ACHN (cell line): Measurements from ENCODE around the gene ANKRD44.
A peak's percentile ranks its signal among the peaks of the same experiment; 100 is the strongest.

Experiments used
- DNase-seq: peaks from one replicate; pipeline ENCODE4 v3.0.0-alpha.2; 2015
- in situ Hi-C: cut with HindIII; loops from 2 replicates; pipeline ENCODE4 v1.10.0; 2017; ENCODE audit warnings: low sequenced_read_pairs, low pct_ligation_motif_present, low pct_unique_long_range_greater_than_20kb

Gene ANKRD44

DNA sequence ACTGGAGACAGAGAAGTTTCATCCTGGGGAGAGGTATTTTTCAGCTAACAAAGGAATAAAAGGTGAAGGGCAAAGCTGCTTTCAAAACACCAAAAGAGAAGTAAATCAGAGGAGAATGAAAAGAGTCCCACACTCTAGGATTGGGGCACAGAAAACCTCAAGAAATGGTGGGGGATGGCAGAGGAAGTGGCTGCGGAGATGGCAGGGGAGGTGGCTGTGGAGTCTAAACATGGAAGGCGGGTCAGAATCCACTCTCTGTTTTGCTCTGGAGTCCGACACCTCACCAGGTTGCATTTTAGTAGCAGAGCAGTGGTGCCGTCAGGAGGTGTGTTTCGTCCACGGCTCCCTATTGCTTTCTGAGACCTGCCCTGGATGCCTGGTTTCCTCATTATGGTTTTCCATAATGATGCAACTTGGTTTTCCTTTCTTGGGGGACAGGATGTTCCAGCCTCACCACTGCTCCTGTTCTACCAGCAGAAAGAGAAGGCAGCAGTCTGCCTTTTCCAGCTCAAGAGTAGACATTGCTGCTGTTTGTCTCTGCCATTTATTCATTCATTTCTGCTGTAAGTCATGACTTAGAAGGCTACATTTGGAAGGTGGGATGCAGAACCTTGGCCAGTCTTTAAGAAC is 188.7 kb downstream of the ANKRD44 start:
- DNase-seq = no peak

DNA sequence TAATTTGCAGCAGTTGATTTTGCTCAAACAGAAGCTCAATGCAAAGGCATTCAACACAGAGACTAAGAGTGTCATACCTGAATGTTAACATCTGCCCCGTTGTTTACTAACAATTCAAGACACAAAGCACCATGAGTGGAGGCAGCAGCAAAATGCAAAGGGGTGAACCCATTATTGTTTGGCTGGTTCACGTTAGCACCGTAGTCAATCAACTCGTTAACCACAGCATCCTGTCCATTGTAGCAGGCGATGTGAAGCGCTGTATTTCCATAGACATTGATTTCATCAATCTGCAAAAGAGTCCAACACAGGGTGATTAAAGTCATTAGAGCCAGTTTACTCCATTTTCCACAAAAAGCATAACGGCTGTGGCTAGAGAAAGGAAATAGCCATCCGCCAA is 189.3 kb downstream of the ANKRD44 start:
- DNase-seq = no peak
- in situ Hi-C loops = no loop called here

More for the DNA sequence above, 188.7 kb downstream of the ANKRD44 start:
- in situ Hi-C loops = no loop called here

DNA sequence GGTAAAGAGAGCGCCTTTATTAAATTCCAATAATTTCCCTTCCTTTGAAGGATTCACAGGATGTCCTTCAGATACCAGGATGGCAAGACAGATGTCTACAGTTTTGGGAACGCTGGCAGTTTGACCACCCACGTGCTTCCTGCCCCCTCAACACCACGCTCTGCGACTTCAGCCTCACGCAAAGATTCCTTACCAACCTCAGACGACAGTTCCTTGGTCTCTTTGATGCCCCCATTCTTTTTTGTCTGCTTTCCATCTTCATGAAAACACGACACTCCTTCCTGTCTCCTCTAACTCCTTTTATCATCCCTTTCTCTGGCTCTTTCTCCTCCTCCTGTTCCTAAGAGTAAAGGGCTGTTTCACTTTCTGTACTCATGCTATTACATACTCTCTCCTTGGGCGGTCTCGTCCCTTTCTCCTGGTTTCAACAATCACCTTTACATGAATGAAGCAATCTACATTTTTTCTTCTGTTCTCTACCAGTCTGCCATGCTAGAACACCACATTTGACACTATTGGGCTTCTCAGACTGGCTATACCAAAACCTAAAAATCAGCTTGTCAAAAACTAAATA is 194.2 kb downstream of the ANKRD44 start:
- in situ Hi-C loops = no loop called here
- DNase-seq = no peak

DNA sequence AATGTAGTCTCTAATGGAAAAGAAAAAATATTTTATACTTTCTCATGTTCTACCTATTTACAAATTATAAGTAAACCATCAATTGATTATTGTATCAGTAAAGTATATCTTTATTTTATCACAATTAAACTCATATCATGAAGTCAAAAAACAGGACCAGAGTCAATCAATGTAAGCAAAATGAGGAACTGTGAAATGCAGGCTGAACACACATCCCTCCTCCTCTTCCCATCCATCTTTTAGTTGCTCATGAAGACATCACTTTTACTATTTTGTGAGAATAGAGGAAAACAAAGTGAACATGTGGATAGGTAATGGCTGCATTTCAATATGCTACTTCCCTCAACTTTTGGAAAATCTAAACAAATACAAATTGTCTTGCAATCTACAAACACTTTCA is 195.3 kb downstream of the ANKRD44 start:
- DNase-seq = no peak
- in situ Hi-C loops = no loop called here

DNA sequence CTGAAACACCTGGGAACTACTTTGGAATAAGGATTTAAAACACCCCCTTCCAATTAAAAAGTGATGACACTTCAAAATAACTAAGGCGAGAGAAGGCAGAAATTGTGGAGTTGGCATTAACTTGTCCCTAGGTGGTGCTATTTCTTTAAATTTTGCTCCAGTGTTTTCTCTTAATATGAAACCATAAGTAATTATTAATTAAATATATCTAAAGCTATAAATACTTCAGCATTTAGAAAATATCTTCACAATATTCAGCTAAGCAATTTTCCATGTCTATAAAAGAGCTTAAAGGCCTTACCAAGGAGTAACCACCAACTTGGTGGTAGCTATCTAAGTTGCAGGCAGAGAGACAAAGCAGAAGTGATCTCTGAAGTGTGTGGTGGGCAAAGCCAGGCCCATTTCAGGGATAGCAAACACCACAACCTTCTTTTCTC is 197.3 kb downstream of the ANKRD44 start:
- peak; percentile 40 for DNase-seq
- in situ Hi-C loops = no loop called here

DNA sequence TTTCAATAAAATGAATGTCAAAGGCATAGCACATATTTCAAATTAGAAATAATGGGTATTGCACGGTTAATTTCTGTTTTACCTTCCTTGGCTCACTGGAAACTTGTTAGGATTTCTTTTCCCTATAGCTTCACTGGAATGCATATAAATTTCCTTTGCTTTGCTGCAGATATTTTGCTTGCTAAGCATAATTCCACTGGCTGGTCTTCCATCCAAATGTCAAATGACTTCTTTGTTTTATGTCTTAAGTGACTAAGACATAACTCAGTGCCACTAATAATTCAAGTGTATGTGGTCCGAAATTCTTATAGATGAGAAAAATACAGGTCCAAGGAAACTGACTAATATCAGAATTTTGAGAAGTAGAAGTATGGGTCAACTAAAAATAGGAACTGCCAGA is 201.3 kb downstream of the ANKRD44 start:
- no peak for DNase-seq
- in situ Hi-C loops = no loop called here

DNA sequence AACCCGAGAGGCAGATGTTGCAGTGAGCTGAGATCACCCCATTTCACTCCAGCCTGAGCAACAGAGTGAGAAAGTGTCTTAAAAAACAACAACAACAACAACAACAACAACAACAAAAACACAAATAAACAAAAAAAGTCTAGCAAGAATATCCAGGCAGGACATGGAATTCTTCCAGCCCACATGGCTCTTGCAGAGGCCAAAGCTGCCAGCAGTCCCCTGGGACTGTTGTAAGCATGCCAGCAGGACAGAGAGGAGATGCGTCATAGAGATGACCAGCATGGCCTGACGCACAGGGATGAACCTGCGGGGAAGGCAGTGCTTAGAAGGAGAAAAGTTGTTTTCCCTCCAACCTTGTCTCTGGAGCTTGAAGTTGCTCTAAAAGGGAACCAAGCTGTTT is 201.8 kb downstream of the ANKRD44 start:
- DNase-seq = no peak
- in situ Hi-C loops = no loop called here

DNA sequence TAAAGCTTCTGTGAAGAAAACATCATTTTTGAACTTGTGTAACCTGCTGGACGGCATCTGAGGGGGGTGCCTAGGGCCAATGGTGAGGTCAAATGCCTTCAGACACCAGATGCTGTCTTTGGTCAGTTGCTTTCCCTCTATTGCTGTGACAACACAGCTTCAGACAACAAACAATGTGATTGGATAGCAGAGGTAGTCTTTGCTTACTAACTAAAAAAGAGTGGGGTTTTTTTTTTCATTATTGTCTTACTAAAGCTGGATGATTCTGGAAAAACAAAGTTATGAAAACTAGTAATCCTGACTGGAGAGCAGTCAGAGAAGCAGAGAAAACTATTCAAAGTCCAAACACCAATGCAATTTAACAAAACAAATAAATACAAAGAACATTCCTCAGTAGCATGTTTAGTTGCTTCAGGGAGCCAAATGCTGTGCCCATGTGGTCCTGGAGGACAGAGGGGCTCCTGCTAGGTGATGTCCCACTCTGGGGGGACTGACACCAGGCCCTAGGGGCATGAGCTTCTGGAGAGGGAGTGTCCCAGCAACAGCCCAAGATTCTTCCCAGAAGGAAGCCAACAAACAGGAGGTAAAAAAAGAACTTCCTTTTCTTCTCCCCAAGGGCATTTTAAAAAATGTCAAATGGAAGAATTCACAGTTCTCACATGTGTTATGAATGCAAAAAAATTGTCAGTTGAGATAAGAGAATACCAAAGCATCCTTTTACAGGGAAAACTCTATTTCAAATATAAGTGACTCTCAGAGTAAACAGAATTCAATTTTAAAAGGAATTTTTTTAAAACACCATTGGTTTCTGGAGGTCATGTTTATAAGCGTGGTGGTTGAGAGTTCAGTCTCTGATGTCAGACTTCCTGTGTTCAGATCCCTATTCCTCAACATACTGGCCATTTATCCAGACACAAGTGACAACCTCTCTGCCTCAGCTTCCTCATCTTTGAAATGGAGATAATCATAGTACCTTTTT is 203.0 kb downstream of the ANKRD44 start:
- in situ Hi-C loops = no loop called here
- DNase-seq = no peak

DNA sequence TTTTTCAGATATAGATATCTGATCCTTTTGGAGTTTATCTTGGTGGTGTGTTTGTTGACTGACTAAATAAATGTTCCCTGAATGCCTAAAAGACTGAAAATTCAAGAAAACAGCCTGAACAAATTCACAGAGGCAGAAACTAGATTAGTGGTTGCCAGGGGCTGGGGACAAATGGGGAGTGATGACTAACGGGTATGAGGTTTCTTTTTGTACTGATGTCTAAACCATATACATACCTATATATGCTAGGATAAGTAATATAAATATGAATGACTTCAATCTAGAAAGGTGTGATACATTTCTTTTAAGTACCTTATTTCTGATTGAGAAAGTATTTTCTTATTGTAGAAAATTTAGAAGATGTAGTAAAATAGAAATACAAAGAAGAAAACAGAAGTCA is 207.2 kb downstream of the ANKRD44 start:
- in situ Hi-C loops = no loop called here
- no peak for DNase-seq

DNA sequence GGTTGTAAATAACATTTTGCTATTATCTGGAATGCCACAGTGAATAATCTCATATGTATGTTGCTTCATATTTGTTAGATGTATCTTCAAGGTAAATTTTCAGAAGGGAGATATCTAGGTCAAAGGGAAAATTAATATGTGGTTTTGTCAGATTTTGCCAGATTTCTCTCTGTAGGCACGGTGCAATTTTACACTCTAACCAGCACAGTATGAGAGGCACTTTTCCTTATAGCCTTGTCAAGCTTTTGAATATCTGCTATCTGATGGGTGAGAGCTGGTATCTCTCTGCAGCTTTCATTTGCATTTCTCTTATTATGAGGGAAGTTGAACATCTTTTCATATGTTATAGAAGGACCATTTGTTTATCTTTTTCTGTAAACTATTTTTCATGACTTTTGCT is 208.3 kb downstream of the ANKRD44 start:
- in situ Hi-C loops = no loop called here
- no peak for DNase-seq

DNA sequence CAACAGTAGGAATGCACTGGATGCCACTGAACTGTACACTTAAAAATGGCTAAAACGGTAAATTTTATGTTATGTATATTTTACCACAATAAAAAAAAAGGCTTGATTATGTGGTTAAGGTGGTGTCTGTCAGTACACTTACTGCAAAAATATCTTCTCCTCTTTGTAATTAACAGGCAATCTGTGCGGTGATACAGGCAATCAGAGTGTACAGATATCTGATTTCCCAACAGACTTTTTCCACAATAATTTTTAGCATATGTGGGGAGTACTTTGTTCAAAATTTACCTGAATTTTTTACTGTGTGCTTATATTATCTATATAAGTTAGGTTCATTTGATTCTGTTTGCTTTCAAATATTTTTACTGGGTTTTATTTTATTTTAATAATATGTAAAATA is 209.1 kb downstream of the ANKRD44 start:
- in situ Hi-C loops = no loop called here
- no peak for DNase-seq

DNA sequence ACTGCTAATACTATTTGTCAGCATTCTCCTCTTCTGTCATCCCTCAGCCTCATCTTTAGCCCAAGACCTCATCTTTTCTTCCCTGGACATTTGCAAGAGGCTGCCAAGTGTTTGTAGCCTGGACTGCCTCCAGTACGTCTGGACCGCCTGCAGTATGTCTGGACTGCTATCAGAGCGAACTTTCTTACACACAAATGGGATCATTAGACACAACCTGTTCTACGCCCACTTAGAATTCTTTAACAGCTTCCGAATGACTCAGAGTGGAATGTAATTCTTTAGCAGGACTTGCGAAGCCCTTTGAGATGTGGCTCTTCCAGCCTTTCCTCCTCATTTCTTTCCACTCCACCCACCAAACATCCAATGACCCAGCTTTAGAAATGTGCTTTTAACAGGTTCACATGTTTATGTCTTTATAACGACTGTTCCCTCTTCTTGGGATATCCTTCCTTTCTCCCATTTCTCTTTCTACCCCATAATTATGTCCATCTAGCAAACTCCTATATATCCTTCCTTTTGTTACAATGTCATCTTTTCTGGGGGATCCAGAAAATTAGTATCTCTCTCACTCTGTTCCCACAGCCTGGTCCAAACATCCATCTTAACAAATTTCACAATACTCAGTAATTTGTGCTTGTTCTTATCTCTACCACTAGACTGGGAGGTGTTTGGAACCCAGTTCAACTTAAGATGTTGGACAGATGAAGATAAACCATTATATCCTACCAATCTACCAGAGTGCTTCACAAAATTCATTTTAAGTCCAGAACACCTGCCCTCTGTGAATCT is 212.8 kb downstream of the ANKRD44 start:
- in situ Hi-C loops = no loop called here
- DNase-seq = no peak

DNA sequence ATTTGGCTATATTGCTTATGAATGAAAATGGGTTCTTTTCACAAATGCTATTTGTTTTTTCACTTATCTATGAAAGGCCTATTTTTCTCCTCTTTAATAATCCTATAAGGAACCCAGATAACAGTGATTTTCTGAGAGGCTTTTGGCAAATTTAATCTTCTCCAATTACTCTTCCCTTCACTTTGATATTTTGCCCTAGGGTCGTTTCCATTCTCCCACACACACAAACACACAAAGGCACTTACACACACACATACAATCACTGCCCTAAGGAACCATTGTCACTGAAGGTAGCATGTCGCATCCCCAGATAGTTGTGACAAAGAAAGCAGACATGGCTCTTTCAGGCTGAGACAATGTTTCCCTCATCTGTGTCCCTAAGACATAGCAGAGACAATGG is 213.9 kb downstream of the ANKRD44 start:
- in situ Hi-C loops = no loop called here
- no peak for DNase-seq

DNA sequence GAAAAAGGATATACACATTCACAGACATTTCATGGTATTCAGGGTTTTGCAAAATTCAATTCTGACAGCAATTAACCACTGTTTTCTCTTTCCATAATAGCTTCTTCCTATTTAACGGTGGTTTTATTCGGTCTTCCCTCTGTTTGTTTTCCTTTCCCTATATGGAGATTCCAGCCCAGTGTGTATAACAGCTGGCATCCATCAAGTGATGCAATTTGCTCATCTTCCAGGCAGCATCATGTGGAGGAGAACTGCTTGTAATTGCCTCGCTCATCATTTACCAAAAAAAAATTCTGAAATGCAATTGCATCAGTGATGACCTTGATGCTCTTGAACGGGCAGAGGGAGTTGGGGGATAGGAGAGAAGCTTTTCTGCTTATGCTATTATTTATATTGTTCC is 218.1 kb downstream of the ANKRD44 start:
- no peak for DNase-seq
- in situ Hi-C loops = no loop called here

DNA sequence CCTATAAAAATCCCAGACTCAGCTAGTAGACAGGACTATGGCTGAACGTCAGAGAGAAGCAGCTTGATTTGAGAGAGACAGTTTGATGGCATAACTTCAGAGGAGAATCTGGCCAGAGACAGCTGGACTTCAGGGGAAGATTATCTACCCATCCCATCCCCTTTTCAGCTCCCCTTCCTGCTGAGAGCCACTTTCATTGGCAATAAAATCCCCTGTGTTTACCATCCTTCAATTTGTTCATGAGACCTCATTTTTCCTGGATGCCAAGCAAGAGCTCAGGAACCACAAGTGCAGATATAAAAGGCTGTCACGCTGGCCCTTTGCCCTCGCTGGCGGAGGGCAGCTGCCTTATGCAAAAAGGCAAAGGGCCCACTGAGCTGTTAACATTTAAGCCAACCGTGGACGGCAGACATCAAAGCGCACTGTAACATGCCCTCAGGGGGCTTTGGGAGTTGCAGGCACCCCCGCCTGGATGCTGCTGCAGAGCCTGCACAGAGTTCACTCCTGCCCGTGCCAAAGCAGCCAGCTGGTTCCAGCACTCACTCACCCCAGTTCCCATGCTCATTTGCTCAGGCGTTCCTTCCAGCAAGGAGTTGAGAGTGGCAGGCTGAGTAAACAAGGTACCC is 219.7 kb downstream of the ANKRD44 start:
- in situ Hi-C loops = no loop called here
- no peak for DNase-seq

DNA sequence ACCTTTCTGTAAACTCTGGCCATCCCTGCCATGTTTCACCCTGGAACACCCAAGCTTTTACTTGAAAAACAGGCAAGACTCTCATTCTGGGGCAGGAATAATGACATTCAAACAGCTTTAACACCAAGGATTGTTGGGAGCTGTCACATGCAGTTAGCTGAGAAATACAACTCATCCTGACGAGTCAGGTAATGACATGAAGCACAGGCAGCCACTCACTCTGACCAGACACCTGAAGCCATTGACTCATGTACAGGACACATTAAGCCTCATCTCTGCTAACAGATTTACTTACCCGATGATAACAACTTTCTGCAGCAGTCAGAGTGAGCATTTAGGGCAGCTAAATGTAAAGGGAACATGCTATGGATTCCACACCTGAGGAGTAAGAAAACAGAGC is 220.9 kb downstream of the ANKRD44 start:
- DNase-seq = no peak
- in situ Hi-C loops = no loop called here

DNA sequence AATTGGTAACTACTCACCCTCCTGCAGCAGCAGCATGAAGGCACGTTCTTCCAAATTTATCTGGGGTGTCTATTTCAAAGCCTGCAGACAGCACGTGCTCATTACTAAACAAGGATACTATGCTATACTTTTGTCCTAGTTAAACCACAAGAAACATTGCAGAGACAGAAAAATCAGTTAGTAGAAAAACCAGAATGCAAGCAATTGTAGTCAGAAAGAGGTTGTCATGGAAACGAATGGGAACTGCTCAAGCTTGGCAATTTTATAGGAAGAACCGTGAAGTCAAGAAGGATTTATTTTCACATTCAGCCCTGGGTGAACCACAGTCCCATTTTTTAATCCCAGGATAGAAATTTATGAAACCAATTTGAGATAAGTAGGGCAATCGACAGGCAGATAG is 221.9 kb downstream of the ANKRD44 start:
- no peak for DNase-seq
- in situ Hi-C loops = no loop called here

DNA sequence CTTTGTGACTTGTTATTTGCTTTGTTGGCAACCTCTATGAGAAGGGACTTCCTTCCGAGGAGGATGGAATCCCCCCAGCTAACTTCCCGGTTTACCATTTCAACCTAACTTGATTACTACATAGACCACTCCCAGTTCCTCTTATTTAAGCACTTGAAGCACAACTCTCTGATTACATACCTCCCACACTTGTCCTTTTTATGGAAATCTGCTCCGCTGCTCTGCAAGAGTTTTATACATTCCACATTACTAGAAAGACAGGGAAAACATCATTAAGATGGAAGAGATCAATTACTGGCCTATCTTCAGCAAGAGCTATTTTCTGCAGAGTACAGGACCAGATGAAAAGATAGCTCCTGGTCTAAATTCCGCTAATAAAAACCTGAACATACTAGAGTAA is 224.1 kb downstream of the ANKRD44 start:
- in situ Hi-C loops = no loop called here
- DNase-seq = no peak
